A673 (cell line): ENCODE results near the gene CDH23. TPM values are rescaled to one million over a fixed set of nuclear protein-coding genes. Genes with fewer than 3 reads are reported as not detected.

ENCODE experiments used
- BruUV-seq: library from RNA; stranded (reverse); fragments of 400-500 nt; replicated peaks from 2 replicates; lab custom pipeline; 2021; lab: Mats Ljungman, UMichigan
- CTCF ChIA-PET: fragments of 300-600 bp; sonication (Branson Sonifier 250); formaldehyde crosslinking; loops from one replicate; lab custom pipeline; 2022; ENCODE audit warnings: antibody characterized with exemption; lab: Charles Lee
- POLR2A ChIA-PET: fragments of 300-600 bp; sonication (Branson Sonifier 250); formaldehyde crosslinking; loops from one replicate; lab custom pipeline; 2022; ENCODE audit warnings: antibody characterized with exemption; ENCODE audit not compliant: low non-redundant PET; lab: Charles Lee
- DNase-seq: peaks from one replicate; pipeline ENCODE4 v3.0.0-alpha.2; 2015; ENCODE audit warnings: low spot score
- H3K27ac ChIP-seq: fragments of 200-600 bp; sonication (generic); 2 replicates; pipeline ENCODE4 v1.5.1; 2016; ENCODE audit warnings: mixed run types, low read depth, mild to moderate bottlenecking, mixed read lengths, antibody characterized with exemption, low read length; ENCODE audit not compliant: poor library complexity, severe bottlenecking
- H3K27me3 ChIP-seq: fragments of 200-600 bp; sonication (generic); replicated peaks from 2 replicates; pipeline ENCODE4 v1.6.1; 2017; ENCODE audit warnings: mixed run types, low read depth, mild to moderate bottlenecking, mixed read lengths, antibody characterized with exemption, low read length; ENCODE audit not compliant: insufficient read depth, poor library complexity
- H3K36me3 ChIP-seq: fragments of 200-600 bp; sonication (generic); 2 replicates; pipeline ENCODE4 v1.6.1; 2016; ENCODE audit warnings: mixed run types, mild to moderate bottlenecking, mixed read lengths, antibody characterized with exemption, low read length; ENCODE audit not compliant: insufficient read depth, poor library complexity, severe bottlenecking
- H3K4me1 ChIP-seq: fragments of 200-600 bp; sonication (generic); 2 replicates; pipeline ENCODE4 v1.6.1; 2017; ENCODE audit warnings: mixed run types, mild to moderate bottlenecking, mixed read lengths, antibody characterized with exemption, low read length; ENCODE audit not compliant: insufficient read depth, poor library complexity, severe bottlenecking
- H3K4me3 ChIP-seq: fragments of 200-600 bp; sonication (generic); 2 replicates; pipeline ENCODE4 v1.5.1; 2016; ENCODE audit warnings: low read depth, mixed run types, mild to moderate bottlenecking, mixed read lengths, low read length; ENCODE audit not compliant: poor library complexity, severe bottlenecking
- H3K9me3 ChIP-seq: fragments of 200-600 bp; sonication (generic); 2 replicates; pipeline ENCODE4 v1.6.1; 2016; ENCODE audit warnings: mixed run types, low read depth, mild to moderate bottlenecking, mixed read lengths, antibody characterized with exemption, low read length; ENCODE audit not compliant: poor library complexity, severe bottlenecking
- CTCF ChIP-seq: fragments of 300-800, 200-600 bp; sonication (generic); conservative IDR thresholded peaks from 2 replicates; pipeline ENCODE4 v1.5.1; 2017; ENCODE audit warnings: low read depth, mild to moderate bottlenecking, antibody characterized with exemption, low read length, moderate library complexity, mixed read lengths
- EZH2 ChIP-seq: fragments of 200-600 bp; sonication (generic); IDR thresholded peaks from 2 replicates; pipeline ENCODE4 v1.6.1; 2017; ENCODE audit warnings: borderline replicate concordance, low read depth, mild to moderate bottlenecking, mixed read lengths, antibody characterized with exemption, low read length; ENCODE audit not compliant: poor library complexity, severe bottlenecking
- intact Hi-C: fragments of 100-400 bp; cut with micrococcal nuclease; formaldehyde crosslinking; loops from one replicate; pipeline ENCODE4 v1.10.0; 2022; ENCODE audit not compliant: unreplicated experiment
- total RNA-seq: library from RNA; stranded (reverse); gene quantifications from 2 replicates; pipeline ENCODE4 v1.2.3, GENCODE V29; 2021

Gene CDH23
- total RNA-seq, 1 experiment from 2014 or later: 49.7 TPM

- no peak for DNase-seq
- intact Hi-C loops: no loop called here
- Histone ChIP-seq H3K27me3 (no peaks in the 10 kb centered on the region), H3K4me3 (no peak overlapping the region), H3K36me3 (no peaks in the 10 kb centered on the region), H3K9me3 (no peaks in the 10 kb centered on the region), H3K4me1 (peaks cover 74% of the 10 kb centered on the region), H3K27ac (peak overlapping the region; percentile 85)
- no TSS peak for BruUV-seq
- no peak for TF ChIP-seq EZH2
- no peak for TF ChIP-seq CTCF
- POLR2A ChIA-PET: interaction anchor here (0.6 kb wide), 1 partner anchor 24 kb away, joined by 3 read pairs; no protein-coding TSS in a partner anchor
- CTCF ChIA-PET: no interaction called here
Measured at GRCh38 chr10:71426058-71426605, 29.4 kb downstream of the CDH23 start.

- no peak overlapping the region for H3K4me3 ChIP-seq
- POLR2A ChIA-PET: no interaction called here
- no peak for DNase-seq
- intact Hi-C loops: no loop called here
- no TSS peak for BruUV-seq
- no peaks in the 10 kb centered on the region for H3K9me3 ChIP-seq
- H3K27ac ChIP-seq: no peak overlapping the region
- CTCF ChIA-PET: no interaction called here
- H3K27me3 ChIP-seq: no peaks in the 10 kb centered on the region
- TF ChIP-seq CTCF: no peak
- peaks cover 78% of the 10 kb centered on the region for H3K4me1 ChIP-seq
- H3K36me3 ChIP-seq: no peaks in the 10 kb centered on the region
Measured at GRCh38 chr10:71427246-71427645, 30.5 kb downstream of the CDH23 start.

- no peaks in the 10 kb centered on the region for H3K27me3 ChIP-seq
- no peak overlapping the region for H3K4me3 ChIP-seq
- no peak for DNase-seq
- intact Hi-C loops: no loop called here
- no peaks in the 10 kb centered on the region for H3K36me3 ChIP-seq
- H3K27ac ChIP-seq: peak overlapping the region; percentile 37
- POLR2A ChIA-PET: no interaction called here
- BruUV-seq: no TSS peak
- peaks cover 74% of the 10 kb centered on the region for H3K4me1 ChIP-seq
- H3K9me3 ChIP-seq: no peaks in the 10 kb centered on the region
- no peak for TF ChIP-seq CTCF
- no peak for TF ChIP-seq EZH2
- CTCF ChIA-PET: no interaction called here
Measured at GRCh38 chr10:71429304-71429703, 32.6 kb downstream of the CDH23 start.
